H1 (cell line): ENCODE results near the gene PLEKHA1. TPM values are rescaled to one million over a fixed set of nuclear protein-coding genes. Genes with fewer than 3 reads are reported as not detected.

Experiments used
- CTCF ChIA-PET: fragments of 300-600 bp; sonication (Branson Sonifier 250); formaldehyde crosslinking; loops from one replicate; lab custom pipeline; 2021; ENCODE audit not compliant: partially characterized antibody; lab: Charles Lee
- POLR2A ChIA-PET: fragments of 300-600 bp; sonication (Branson Sonifier 250); formaldehyde crosslinking; loops from one replicate; lab custom pipeline; 2021; ENCODE audit warnings: inconsistent platforms; ENCODE audit not compliant: partially characterized antibody; lab: Charles Lee
- DNase-seq, 2 experiments: peaks; one replicate each; pipeline versions ENCODE4 v3.0.0 to v3.0.0-alpha.2; 2010 to 2022; ENCODE audit warnings: low spot score in 2 of 2, low read depth in 1 of 2, mixed read lengths in 1 of 2
- FAIRE-seq: peaks from 2 replicates; lab custom pipeline; 2011; peaks lifted over from hg19 to GRCh38; lab: Jason Lieb, UNC
- H2AFZ ChIP-seq: 2 replicates; pipeline ENCODE4 v1.8.1; 2012; ENCODE audit warnings: low read length, inconsistent platforms
- H2AK5ac ChIP-seq: 2 replicates; pipeline ENCODE4 v1.6.1; 2013; ENCODE audit warnings: low read depth, low read length
- H2BK120ac ChIP-seq: replicated peaks from 2 replicates; pipeline ENCODE3; 2013; ENCODE audit warnings: low read depth, low read length, inconsistent platforms
- H2BK12ac ChIP-seq: 2 replicates; pipeline ENCODE4 v1.6.1; 2013; ENCODE audit warnings: low read depth, low read length
- H2BK15ac ChIP-seq: 2 replicates; pipeline ENCODE4 v1.6.1; 2013; ENCODE audit warnings: low read length
- H2BK20ac ChIP-seq: 2 replicates; pipeline ENCODE4 v1.6.1; 2013; ENCODE audit warnings: low read length
- H2BK5ac ChIP-seq: 2 replicates; pipeline ENCODE4 v1.6.1; 2013; ENCODE audit warnings: low read depth, low read length
- H3K14ac ChIP-seq: 2 replicates; pipeline ENCODE4 v1.6.1; 2013; ENCODE audit warnings: inconsistent platforms; ENCODE audit not compliant: insufficient read length
- H3K18ac ChIP-seq: 2 replicates; pipeline ENCODE4 v1.6.1; 2013; ENCODE audit warnings: low read length; ENCODE audit errors: extremely low read depth
- H3K23ac ChIP-seq: 2 replicates; pipeline ENCODE4 v1.6.1; 2013; ENCODE audit warnings: inconsistent platforms; ENCODE audit not compliant: insufficient read length
- H3K23me2 ChIP-seq: 2 replicates; pipeline ENCODE4 v1.6.1; 2013; ENCODE audit warnings: low read depth, low read length
- H3K27ac ChIP-seq: 2 replicates; pipeline ENCODE4 v1.6.1; 2011; ENCODE audit warnings: low read depth, low read length, inconsistent platforms
- H3K27me3 ChIP-seq, 4 experiments: replicated peaks in 1 of 4; 1 replicate in 1 of 4; 2 replicates in 3 of 4; pipeline versions ENCODE4 v1.6.1 to v1.8.1; 2011 to 2013; ENCODE audit warnings: low read length in 3 of 4, mild to moderate bottlenecking in 3 of 4, inconsistent platforms in 2 of 4, mixed read lengths in 2 of 4, moderate library complexity in 1 of 4; ENCODE audit not compliant: control insufficient read depth in 3 of 4, insufficient read depth in 3 of 4; ENCODE audit errors: extremely low read depth in 1 of 4
- H3K36me3 ChIP-seq, 4 experiments: 2 replicates each; pipeline versions ENCODE4 v1.6.1 to v1.8.1; 2011 to 2013; ENCODE audit warnings: mild to moderate bottlenecking in 4 of 4, low read length in 3 of 4, moderate library complexity in 2 of 4, control low read depth in 1 of 4, inconsistent platforms in 1 of 4; ENCODE audit not compliant: insufficient read depth in 4 of 4, control insufficient read depth in 2 of 4
- H3K4ac ChIP-seq: replicated peaks from 2 replicates; pipeline ENCODE3; 2013; ENCODE audit warnings: low read length, low read depth, mixed read lengths, inconsistent platforms; ENCODE audit not compliant: insufficient read length
- H3K4me1 ChIP-seq, 4 experiments: replicated peaks in 1 of 4; 1 replicate in 1 of 4; 2 replicates in 3 of 4; pipeline versions ENCODE4 v1.6.1 to v1.8.1; 2011 to 2013; ENCODE audit warnings: low read length in 3 of 4, inconsistent platforms in 2 of 4, mixed read lengths in 1 of 4; ENCODE audit not compliant: insufficient read depth in 4 of 4, control insufficient read depth in 3 of 4
- H3K4me2 ChIP-seq, 2 experiments: 2 replicates each; pipeline versions ENCODE4 v1.6.1 to v1.8.1; 2011 to 2013; ENCODE audit warnings: low read depth in 2 of 2, low read length in 2 of 2, control low read depth in 1 of 2, inconsistent platforms in 1 of 2, mild to moderate bottlenecking in 1 of 2; ENCODE audit not compliant: insufficient read depth in 1 of 2
- H3K4me3 ChIP-seq, 4 experiments: fragments of 200-600, 300-600 bp in 1 of 4; sonication (generic), shearing (Covaris generic), sonication (Bioruptor Twin) in 1 of 4; 2 replicates each; pipeline versions ENCODE4 v1.5.1 to v1.8.1; 2011 to 2016; ENCODE audit warnings: low read length in 4 of 4, low read depth in 3 of 4, control low read depth in 2 of 4, inconsistent platforms in 2 of 4, mild to moderate bottlenecking in 2 of 4, mixed read lengths in 1 of 4, moderate library complexity in 1 of 4; ENCODE audit not compliant: insufficient read depth in 2 of 4; ENCODE audit errors: extremely low read depth in 1 of 4
- H3K56ac ChIP-seq: replicated peaks from 2 replicates; pipeline ENCODE3; 2013; ENCODE audit warnings: low read depth, mild to moderate bottlenecking, mixed read lengths, low read length, inconsistent platforms; ENCODE audit not compliant: insufficient read length
- H3K79me1 ChIP-seq: 2 replicates; pipeline ENCODE4 v1.6.1; 2013; ENCODE audit warnings: low read depth, low read length, control low read depth
- H3K79me2 ChIP-seq, 2 experiments: 2 replicates each; pipeline versions ENCODE4 v1.6.1 to v1.8.1; 2012 to 2013; ENCODE audit warnings: low read length in 2 of 2, mild to moderate bottlenecking in 2 of 2, inconsistent platforms in 1 of 2; ENCODE audit not compliant: insufficient read depth in 2 of 2, control insufficient read depth in 1 of 2
- H3K9ac ChIP-seq, 4 experiments: replicated peaks in 1 of 4; 1 replicate in 1 of 4; 2 replicates in 3 of 4; pipeline versions ENCODE4 v1.6.1 to v1.8.1; 2011 to 2013; ENCODE audit warnings: low read depth in 3 of 4, low read length in 3 of 4, control low read depth in 2 of 4, mild to moderate bottlenecking in 2 of 4, moderate library complexity in 2 of 4, inconsistent platforms in 1 of 4; ENCODE audit errors: extremely low read depth in 1 of 4
- H3K9me3 ChIP-seq, 2 experiments: 2 replicates each; pipeline versions ENCODE4 v1.6.1 to v1.8.1; 2012 to 2013; ENCODE audit warnings: mild to moderate bottlenecking in 2 of 2, moderate library complexity in 2 of 2, control low read depth in 1 of 2, inconsistent platforms in 1 of 2, low read depth in 1 of 2, low read length in 1 of 2, mixed read lengths in 1 of 2; ENCODE audit not compliant: insufficient read depth in 2 of 2
- H4K20me1 ChIP-seq, 2 experiments: replicated peaks in 1 of 2; 2 replicates each; pipeline versions ENCODE3 to v1.8.1; 2011 to 2013; ENCODE audit warnings: inconsistent platforms in 2 of 2, low read length in 2 of 2, mild to moderate bottlenecking in 1 of 2; ENCODE audit not compliant: insufficient read depth in 2 of 2, control insufficient read depth in 1 of 2
- H4K5ac ChIP-seq: 2 replicates; pipeline ENCODE4 v1.6.1; 2013; ENCODE audit warnings: low read length, low read depth, mixed read lengths, inconsistent platforms; ENCODE audit not compliant: insufficient read length
- H4K8ac ChIP-seq: 2 replicates; pipeline ENCODE4 v1.8.0; 2013; ENCODE audit warnings: mild to moderate bottlenecking, moderate library complexity, low read length, inconsistent platforms; ENCODE audit not compliant: insufficient read depth; ENCODE audit errors: extremely low read depth
- H4K91ac ChIP-seq: replicated peaks from 2 replicates; pipeline ENCODE3; 2013; ENCODE audit warnings: low read length, mixed read lengths, inconsistent platforms; ENCODE audit not compliant: insufficient read length
- WGBS, 2 experiments: shearing (Covaris generic) in 1 of 2; methylation state at CpG; one replicate each; pipeline versions ENCODE4 v1.1.6 to v1.1.7; 2013 to 2015; ENCODE audit warnings: low lambda C conversion rate in 2 of 2, mixed read lengths in 2 of 2, inconsistent platforms in 1 of 2, low coverage in 1 of 2, missing lambda C conversion rate in 1 of 2; ENCODE audit not compliant: insufficient replicate concordance in 2 of 2, insufficient coverage in 1 of 2, insufficient read length in 1 of 2; ENCODE audit errors: extremely low coverage in 1 of 2, missing lambda C conversion rate in 1 of 2; 5-methylcytosine and 5-hydroxymethylcytosine counted together
- polyA plus RNA-seq, 7 experiments: library from polyadenylated mRNA; depleted of rRNA in 3 of 7; stranded (reverse) in 5 of 7; unstranded in 2 of 7; fragments of >200 nt in 5 of 7; fragments of 200-250 nt in 2 of 7; gene quantifications; 1 replicate in 5 of 7; 2 replicates in 1 of 7; 4 replicates in 1 of 7; pipeline versions ENCODE4 v1.2.1 to v1.2.3, GENCODE V29; 2011 to 2013; ENCODE audit warnings: missing spikeins in 2 of 7, mixed read lengths in 2 of 7
- total RNA-seq: library from RNA; stranded (reverse); fragmentation: NEBNext Ultra II Directional; extraction: Animal tissue kit (Norgen Biotek cat#: 25700); gene quantifications from 2 replicates; pipeline ENCODE4 v1.2.1, GENCODE V29; 2021

Gene PLEKHA1
- total and polyA plus RNA-seq, 2 of the 8 experiments (the other 6 are each of a cell fraction or from before 2014, with no cell fraction given), result 15.6 to 39.7 TPM

DNA sequence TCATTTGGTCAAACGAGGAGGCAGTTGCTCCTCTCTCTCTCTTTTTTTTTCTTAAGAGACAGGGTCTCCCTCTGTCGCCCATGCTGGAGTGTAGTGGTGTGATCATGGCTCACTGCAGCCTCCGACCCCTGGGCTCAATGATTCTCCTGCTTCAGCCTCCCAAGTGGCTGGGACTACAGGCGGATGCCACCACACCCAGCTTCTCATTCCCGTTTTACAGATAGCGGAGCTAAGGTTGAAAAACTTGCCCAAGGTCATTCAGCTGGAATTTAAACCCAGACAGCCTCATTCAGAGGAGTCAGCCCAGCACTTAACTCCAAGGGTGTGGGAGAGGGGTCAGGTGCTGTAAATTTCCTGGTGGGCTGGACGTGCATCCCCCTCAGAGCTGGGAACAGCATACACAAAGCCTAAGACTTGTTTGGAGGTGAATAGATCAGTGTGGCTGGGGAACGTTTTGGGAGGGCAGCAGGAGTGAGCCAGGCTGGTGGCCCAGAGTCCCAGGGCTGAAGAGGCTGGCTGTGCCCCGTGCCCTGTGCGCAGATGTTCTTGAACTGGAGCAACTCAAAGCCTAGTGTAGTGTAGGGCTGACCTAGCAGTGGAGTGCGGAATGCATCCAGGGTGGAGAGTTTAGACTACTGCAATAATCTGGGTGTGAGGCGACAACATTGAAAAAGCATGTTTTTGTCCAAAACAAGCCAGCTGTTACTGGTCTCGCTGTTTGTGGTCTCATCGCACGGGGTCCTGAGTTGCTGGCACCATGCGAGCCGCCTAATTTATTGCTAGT, 89.2 kb downstream of the PLEKHA1 start:
- no peak overlapping the region for H4K5ac ChIP-seq
- H3K18ac ChIP-seq, result no peak overlapping the region
- H4K20me1 ChIP-seq, result peaks cover 3 to 5% of the 10 kb centered on the region in 2 experiments
- no peak overlapping the region for H2AK5ac ChIP-seq
- no peak overlapping the region for H3K56ac ChIP-seq
- H3K4ac ChIP-seq, result no peak overlapping the region
- peak overlapping the region; percentile 78 to 100; a peak in 2 of 4 replicates for H3K4me2 ChIP-seq
- no peak overlapping the region for H4K8ac ChIP-seq
- H3K9me3 ChIP-seq, result no peaks in the 10 kb centered on the region
- 0 out of 8 replicates have a peak overlapping the region, but pooled peaks of 1 of the 4 experiments have one; percentile 67 for H3K4me3 ChIP-seq
- H2BK15ac ChIP-seq, result peak overlapping the region; percentile 5; the same call in 1 of the 2 replicates
- no peak overlapping the region for H2AFZ ChIP-seq
- no peak overlapping the region for H4K91ac ChIP-seq
- no peaks in the 10 kb centered on the region for H3K79me2 ChIP-seq
- FAIRE-seq (no peak), DNase-seq (peak in 1 of 2 experiments; percentile 37)
- no peak overlapping the region for H3K9ac ChIP-seq
- no peak overlapping the region for H3K14ac ChIP-seq
- no peak overlapping the region for H3K27ac ChIP-seq
- ChIA-PET POLR2A (no interaction called here), CTCF (interaction anchor here (0.6 to 1.1 kb wide), 3 partner anchors 10 to 277 kb away, joined by 3 read pairs; no protein-coding TSS in a partner anchor)
- peaks cover 25 to 47% (median 39%) of the 10 kb centered on the region in 4 experiments for H3K27me3 ChIP-seq
- H2BK12ac ChIP-seq, result 0 out of 2 replicates have a peak overlapping the region, but pooled peaks have one; percentile 27
- H3K4me1 ChIP-seq, result peaks cover 0 to 20% (median 5%) of the 10 kb centered on the region in 4 experiments; a peak in 6 of 7 replicates
- H3K23me2 ChIP-seq, result peaks cover 17% of the 10 kb centered on the region; the same call in 1 of the 2 replicates
- no peak overlapping the region for H2BK120ac ChIP-seq
- peaks cover 0 to 6% (median 0%) of the 10 kb centered on the region in 4 experiments; a peak in 1 of 8 replicates for H3K36me3 ChIP-seq
- H3K23ac ChIP-seq, result no peak overlapping the region
- H3K79me1 ChIP-seq, result no peaks in the 10 kb centered on the region
- WGBS, 2 experiments, result 82% methylated on average over 17 of the region's 17 CpGs; no CpG with 5 or more reads in 1 of the 2 experiments
- no peak overlapping the region for H2BK5ac ChIP-seq
- H2BK20ac ChIP-seq, result no peak overlapping the region
